ENCODE data around the gene PRCD.
"Not testable (repeated sequence)": the region's sequence is repeated elsewhere in the genome, so short reads cannot be mapped to it uniquely, and the experiment has no call there.

The PRCD gene

DNA sequence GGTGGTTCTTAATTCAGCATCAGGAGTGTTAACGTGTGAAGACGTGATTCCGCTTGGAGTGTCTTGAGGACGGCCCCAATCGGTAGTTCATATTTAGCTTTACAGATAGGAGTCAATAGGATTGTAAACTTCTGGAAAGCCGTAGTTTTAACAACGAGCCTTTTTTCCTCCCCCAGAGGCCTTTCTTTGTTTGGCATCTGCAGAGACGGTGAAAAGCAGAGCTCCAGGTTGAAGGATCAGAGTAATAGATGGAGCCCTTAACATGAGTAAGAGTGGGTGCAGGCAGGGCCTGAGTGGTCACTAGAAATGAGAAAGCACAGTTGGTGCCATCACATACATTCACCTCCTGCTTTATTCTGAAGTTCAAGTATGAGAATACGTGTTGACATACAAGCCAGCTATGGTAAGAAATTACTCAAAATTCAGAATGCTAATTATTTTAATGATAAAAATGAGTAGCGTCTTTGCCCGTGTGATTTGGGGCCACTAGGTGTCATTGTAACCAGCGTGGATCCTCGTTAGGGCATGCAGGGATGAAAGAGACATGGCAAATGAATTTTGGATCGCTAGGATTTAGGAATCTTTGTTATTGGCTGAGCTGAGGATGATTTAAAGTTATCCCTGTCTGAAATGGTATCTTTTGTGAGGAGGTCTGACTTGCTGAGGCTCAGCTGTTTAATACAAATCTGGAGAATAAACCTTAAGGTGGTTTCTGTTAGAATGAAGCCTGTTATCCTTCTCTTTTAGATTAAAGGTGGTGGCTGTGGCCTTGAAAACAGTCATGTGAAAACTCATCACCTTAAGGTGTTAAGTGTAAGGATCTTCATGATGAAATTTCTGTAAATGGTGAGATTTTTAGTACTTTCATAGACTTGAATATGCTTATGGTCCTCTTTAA, 18.6 kb downstream of the PRCD start:
- peak in 1 of 2 donors; percentile 50 for DNase-seq

DNA sequence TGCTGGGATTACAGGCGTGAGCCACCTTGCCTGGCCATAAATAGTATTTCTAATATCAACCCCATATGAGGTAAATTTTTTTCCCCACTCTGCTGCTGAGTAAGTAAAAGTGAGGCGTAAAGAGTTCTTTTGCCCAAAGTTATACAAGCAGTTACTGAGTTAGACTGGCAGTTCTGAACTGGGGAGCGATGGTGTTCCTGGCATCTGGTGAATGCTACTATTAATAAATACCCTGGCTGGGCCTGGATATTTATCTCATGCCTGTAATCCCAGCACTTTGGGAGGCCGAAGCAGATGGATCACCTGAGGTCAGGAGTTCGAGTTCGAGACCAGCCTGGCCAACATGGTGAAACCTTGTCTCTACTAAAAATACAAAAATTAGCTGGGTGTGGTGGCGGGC, 19.6 kb downstream of the PRCD start:
- not testable (repeated sequence) for DNase-seq

DNA sequence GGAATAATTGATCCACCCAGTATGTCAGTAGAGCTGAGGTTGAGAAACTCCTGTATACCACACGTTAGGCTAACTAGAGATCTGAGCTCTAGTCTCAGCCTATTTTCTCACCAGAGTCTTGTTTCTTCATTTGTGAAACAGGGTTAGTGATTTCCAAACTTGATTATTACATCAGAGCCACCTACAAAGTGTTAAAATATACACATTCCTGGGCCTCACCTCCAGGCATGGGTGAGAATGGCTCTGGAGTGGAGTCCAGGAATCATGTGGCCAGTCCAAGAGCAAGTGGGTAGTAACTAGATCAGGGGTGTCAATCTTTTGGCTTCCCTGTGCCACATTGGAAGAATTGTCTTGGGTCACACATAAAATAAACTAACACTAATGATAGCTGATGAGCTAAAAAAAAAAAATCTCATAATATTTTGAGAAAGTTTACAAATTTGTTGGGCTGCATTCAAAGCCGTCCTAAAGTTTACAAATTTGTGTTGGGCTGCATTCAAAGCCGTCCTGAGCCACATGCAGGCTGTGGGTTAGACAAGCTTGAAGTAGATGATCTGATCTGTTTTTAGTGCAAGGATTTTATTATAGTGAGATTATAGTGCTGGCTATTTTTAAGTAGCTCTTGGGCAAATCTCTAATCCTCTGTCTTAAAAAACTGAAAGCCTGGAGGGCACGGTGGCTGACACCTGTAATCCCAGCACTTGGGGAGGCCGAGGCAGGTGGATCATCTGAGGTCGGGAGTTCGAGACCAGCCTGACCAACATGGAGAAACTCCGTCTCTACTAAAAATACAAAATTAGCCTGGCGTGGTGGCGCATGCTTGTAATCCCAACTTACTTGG, 20.4 kb downstream of the PRCD start:
- DNase-seq = no peak

DNA sequence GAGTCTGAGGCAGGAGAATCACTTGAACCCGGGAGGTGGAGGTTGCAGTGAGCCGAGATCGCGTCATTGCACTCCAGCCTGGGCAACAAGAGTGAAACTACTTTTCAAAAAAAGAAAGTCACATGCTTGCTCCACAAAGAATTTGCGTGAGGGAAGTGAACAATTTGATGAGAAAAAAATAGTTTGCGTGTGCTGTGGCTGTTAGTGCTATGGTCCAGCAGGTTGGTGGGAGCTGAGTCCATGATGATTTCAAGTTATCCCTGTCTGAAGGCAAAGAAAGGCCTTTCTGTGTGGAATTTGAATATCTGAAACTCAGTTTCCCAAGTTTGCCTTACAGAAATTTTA, 21.0 kb downstream of the PRCD start:
- peak in 1 of 2 donors; percentile 44 for DNase-seq

DNA sequence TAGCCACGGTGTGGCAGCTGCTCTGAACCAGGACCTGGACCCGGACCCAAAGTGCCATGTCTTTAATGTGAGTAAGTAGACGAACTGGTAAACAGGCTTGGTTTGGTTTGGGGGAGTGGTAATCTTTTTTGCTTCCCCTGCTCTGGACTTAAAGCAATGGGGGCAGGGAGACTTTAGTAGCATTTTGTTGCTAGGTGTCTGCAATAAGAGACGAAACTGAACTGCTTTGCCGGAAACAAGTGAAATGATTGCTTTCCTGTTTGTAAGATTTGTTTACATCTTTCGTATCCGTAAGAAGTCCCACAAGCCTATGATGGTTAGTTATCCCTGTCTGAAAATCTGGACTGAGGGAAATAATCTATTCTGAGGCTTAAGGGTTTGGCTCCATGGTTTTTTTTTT, 21.5 kb downstream of the PRCD start:
- peak in 1 of 2 donors; percentile 77 for DNase-seq

DNA sequence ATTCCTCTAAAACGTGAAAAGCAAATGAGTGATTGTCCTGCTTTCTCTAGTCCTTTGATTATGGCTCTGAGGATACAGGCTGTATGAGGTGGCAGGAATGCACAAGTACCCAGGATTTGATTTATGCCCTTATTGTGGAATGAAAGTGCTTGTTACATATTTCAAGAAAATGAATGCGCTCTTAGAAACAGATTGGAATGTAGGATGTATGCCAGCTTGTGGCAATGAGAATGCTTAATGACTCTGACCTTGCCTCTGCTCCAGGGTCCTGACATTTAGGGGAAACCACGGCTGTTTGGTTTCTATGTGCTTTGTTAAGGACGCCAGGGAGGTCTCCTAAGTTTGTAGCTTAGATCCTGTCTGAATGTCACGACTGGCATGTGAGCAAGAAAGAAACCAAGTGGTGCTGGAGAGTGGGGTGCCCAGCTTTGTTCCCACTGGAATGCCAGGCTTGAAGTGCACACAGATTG, 22.0 kb downstream of the PRCD start:
- DNase-seq = no peak

DNA sequence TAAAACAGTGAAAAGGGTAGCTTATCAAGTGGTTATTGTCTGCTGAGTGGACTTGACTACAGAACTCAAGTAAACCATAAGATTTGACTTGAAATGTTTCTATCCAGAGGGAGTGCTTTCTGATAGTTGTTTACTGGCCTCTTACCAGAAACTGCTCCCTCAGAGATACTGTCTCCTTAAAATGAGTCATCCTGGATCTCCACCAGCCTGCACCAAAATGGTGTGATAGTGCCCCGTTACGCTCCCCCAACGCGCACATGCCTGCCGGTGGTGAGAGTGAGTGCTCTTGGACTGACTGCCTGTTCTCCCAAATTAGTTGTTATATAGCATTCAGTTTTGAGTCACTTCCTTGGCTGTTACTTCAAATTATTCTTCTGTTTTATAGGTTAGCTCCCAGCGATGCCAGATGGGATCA, 22.9 kb downstream of the PRCD start:
- no peak for DNase-seq

DNA sequence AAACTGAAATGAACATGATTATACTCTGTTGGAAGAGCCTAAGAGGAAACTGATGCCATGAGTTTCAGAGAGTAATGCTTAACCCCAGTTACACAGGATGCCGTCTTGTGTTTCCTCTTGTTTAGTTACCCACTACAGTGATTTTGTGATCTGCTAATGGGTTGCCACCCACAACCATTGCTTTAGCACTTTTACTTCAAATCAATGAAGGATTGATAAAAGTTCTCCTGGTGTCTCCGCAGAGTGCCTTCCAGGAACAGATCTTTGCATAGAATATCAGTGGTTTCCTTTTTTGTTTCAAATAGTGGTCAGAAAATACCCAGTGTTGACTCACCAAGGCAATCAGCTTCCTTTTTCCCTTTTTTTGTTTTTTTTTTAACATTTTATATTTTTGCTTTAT, 23.5 kb downstream of the PRCD start:
- DNase-seq = peak in 1 of 2 donors; percentile 47

DNA sequence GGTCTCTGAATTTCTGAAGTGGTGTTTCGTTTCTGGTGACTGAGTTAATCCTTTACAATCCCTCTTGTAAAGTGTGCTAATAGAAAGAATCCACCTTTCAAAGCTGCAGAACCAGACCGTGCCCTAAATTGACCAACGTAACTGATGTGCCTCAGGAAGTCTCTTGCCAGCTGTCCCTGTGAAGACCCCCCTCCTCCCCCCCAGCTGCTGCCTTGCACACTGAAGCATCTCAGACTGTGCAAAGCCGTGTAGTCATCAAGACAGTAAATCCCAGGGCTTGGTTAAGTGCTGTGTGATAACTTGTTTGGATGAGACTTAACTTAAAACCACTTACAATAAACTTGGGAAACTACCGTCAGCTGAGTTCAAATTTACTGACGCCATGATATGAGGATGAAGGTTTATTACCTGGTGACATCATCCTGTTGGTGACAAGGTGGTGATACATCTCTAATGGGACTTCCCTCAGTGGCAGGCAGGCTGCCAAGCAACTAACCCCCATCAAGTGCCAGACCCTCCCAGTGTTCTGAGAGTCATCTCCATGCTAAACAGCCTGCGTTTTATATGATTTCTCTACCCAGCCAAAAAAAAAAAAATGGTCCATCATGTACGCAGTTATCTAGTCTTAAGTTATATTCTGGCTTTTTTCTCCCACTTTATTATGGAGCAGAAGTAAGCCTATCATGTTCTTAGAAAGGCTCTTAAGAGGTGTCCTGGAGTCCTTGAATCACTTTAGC, 25.3 kb downstream of the PRCD start:
- not testable (repeated sequence) for DNase-seq

DNA sequence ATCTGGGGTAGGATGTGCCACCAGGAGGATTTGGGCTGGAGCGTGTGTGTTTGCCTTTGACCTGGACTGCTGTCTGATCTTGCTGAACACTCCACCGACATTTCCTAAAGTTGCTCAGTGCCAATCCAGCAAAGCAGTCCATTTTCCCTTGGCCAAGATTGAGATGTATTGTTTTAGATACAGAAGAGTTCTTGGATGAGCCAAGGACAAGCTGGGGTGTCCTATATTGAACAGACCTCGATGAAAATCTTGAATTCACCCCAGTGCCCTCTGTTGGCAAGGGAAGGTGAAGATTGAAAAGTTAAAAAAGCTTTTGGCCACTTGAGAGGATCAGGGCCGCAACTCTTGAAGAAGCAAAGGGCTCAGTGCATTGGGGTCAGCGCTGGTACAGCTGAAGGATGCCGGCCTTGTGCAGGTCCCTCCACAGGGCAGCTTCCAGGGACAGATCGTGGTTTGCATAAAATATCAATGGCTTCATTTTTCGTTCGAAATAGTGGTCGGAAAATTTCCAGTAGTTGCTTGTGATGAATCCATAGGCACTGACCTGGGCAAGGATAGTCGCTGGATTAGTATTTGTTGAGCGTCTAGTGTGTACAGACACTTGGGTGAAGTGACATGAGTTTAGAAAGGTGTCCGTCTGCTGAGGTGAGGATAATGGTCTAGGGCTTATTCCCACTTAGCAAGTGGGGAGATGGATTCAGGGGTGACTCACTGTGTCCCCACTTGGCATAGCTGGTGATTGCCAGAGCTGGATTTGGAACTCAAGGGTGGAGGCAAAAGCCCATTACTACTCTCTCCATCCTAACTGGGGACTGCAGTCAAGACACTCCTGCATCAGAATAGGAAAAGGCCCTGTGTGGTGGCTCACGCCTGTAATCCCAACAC, 26.1 kb downstream of the PRCD start:
- no peak for DNase-seq

DNA sequence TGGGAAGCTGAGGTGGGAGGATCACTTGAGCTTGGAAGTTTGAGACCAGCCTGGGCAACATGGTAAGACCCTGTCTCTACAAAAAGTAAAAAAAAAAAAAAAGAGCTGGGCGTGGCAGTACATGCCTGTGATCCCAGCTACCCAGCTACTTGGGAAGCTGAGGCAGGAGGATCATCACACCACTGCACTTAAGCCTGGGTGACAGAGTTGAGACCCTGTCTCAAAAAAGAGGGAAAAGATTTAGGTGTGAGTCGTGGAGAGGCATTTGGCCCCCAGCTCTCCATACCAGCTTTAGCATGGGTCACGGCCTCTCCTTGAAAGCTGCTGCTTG, 26.7 kb downstream of the PRCD start:
- DNase-seq = no peak

DNA sequence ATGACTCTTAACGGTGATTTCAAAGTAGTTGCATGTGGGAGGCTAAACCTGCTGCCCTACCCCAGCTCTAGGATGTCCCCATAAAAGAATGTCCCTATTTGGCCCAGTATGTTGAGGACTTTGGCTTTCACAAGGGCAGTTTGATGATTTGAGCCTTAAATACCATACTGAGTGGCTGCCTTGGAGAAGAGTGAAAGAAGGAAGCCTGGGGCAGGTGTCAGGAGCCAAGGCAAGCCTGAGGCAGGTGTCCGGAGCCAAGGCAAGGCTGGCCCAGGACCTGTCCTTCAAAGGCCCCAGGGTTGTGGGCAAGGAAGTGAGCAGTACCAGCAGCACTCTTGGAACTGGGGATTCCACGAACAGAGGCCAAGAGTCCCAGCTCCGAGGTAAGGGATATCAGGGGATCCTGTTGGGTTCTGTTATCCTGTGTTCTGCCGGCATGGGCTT, 27.2 kb downstream of the PRCD start:
- DNase-seq = no peak

DNA sequence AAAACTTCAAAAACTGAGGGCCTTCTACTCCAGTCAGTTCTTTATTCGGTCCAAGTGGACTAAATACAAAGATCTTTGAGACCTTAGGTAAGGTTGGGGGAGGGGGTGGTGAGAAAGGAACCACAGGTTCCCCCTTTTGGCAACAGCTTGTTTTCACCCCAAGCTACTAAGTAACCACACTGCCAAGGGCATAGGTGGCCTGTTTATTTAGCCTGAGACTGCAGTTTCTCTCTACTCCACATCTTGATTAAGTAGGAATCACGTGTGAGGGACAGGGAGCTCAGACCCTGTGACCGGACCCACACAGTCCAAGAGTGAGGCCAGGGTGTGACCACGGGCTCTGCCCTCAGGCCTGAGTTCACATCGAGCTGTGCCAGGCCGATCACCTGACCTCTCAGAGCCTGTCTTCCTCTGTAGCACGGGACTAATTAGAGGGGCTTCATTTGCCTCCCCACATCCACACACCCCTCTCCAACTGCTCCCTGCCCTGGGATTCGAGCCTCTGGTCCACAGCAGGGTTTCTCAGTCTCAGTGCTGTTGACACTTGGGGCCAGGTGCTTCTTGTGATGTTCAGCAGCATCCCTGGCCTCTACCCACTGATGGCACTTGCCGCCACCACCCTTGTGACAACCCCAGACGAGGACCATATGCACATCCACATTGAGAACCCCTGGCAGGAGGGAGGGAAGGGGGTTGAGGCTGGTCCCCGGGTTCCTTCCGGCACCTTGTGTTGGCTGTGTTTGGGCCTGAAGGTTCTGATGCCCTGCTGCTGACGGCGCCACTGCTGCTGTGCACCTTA, 28.0 kb downstream of the PRCD start:
- DNase-seq = peak in 1 of 2 donors; percentile 15

DNA sequence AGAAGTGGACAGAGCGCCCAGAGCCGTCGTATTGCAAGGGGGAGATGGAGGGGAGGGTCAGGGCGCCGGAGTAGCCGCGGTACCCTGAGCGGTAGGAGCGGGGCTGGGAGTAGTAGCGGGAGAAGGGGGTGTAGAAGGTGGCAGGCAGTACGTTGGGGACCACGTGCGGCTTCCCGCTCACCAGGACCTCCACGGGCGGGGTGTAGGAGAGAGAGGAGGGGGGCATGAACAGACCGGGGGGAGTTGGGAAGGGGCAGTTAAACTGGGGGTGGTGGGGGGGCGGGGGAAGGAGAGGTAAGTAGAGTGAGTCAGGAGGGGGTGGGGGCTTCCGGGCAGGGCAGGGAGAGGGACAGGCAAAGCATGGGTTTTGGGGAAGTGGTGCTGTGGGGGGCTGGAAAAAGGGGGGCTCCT, 29.0 kb downstream of the PRCD start:
- no peak for DNase-seq

DNA sequence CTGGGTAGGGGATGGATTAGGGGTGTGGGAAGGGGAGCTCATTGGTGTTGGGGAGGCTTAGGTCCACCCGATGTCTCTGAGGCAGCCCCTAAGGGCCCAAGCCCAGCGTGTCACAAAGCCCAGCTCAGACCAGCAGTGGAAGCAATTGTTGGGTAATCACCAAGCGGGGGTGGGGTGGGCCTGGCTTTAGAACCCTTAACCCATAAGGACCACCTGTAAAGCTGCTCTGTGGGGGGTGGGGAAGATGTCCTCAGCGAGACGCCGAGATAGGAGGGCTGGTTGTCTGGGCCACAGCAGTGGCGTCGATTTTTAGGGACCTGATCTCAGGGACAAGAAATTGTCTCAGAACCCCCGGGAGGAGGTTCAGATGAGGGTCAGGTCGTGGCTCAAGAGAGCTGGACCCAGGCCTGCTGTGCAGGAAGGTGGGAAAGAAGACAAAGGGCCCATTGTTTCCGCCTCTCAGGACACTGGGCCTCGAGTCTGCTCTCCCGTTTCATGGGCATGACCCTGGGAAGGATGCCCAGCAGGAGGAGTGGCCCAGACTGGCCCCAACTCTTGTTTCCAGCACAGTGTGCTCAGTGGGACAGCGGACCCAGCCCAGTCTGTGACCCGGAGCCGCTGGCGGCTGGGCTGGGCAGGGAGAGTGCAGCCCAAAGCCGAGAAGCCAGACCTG, 29.9 kb downstream of the PRCD start:
- no peak for DNase-seq

DNA sequence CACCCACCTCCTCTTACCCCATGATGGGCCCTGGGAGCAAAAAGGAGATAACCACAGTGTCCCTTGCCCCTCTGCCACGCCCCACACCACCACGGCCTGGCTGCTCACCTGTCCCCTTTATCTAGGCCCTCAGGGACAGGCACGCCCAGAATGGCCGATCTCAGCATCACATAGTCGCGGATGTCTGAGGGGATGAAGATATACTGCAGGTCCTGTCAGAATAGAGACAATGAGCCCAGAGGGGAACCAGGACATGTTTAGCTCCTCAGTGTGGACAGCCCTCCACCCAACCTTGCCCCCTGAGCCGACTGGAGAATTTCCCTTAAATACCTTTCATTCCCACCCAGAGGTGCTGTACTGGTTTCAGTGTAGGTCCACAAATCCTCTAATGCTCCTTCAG, 30.6 kb downstream of the PRCD start:
- no peak for DNase-seq

DNA sequence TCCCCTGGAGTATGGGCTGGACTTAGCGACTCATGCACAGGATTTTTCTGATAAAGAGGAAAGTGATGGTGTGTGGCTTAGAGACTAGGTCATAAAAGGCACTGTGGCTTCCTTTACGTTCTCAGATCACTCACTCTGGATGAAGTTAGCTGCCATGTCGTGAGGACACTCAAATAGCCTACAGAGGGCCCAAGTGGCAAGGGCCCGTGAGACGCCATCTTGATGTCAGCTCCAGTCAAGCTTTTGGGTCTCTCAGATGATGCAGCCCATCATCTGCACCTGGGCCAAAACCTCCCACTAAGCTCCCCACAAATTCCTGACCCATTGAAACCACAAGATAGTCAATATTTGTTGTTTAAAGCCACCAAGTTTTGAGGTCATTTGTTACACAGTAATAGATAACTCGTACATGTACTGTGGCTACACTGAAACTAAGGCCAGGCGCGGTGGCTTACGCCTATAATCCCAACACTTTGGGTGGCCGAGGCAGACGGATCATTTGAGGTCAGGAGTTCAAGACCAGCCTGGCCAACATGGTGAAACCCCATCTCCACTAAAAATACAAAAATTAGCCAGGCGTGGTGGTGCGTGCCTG, 31.1 kb downstream of the PRCD start:
- DNase-seq = no peak

DNA sequence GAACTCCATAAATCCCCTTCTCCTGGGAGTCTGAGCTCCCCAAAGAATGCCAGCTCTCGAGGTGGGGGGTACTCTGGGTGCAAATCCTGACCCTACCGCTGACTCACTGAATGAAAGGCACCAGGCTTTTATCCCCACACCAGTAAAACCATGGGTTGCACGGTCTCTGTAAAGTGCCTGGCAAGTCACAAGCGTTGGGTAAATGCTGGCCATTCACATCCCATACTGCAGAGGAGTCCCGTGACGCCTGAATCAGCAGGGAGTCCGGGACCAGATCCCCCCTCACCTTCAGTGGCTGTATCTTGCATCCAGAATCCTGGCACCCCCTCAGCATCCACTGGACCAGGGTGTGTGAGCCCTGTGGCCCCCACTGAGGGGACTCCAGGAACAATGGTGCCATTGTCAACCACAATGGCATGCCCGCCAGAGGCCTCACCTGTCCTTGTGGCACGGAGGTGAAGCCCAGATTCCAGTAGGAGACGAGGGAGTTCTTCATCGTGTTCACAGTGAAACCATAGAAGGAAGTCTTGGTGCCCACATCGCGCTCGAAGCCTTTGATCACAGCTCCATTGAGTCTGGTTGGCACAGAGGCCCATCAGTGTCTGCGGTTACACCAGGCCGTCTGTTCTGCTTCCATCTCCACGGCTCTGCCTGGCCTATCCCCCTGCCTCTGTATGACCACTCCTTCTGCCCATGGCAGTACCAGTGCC, 32.5 kb downstream of the PRCD start:
- DNase-seq = no peak

DNA sequence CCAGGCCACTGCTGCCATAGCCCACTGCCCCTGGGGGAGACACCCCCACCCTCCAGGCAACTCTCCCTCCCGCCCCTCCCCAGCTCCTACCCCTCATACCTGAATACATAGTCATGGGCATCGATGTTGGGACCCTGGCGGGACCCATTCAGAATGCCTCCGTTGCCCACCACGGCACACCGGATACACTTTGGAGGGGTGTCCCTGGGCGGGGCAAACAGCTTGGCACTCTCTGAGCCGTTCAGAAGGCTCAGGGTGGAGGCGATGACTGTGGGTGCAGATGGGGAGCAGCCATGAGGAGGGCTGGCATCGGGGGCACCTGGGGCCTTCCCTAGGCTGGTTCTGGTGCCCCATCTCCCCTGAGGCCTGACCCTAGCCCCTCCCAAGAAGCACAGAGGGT, 33.3 kb downstream of the PRCD start:
- no peak for DNase-seq

DNA sequence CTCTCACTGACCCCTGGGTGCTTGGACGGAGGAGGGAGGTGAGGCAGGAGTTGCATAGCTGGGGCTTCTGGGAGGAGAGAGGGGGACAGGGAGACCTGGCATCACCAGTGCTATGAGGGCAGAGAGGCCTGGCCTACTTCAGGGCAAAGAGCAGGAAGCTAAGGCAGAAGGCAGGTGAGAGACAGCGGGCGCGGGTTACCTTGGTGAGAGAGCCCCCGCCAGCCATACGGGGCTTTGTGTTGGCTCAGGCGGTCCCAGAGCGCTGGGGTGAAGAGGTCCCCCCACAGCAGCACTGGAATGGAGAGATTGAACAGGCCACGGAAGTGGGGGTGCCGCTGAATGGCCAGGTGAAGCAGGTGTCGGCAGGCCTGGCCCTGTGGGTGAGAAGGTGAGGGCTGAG, 34.3 kb downstream of the PRCD start:
- no peak for DNase-seq
